Osteoblast (primary cell): ENCODE results near the gene ZNF212. TPM values are rescaled to one million over a fixed set of nuclear protein-coding genes. Genes with fewer than 3 reads are reported as not detected.
A peak's percentile ranks its signal among the peaks of the same experiment; 100 is the strongest.

Experiments used
- DNase-seq: peaks from one replicate; pipeline ENCODE4 v3.0.0; 2011; ENCODE audit warnings: low spot score, mixed read lengths; ENCODE audit not compliant: insufficient read length; ENCODE audit errors: missing footprints
- H2AFZ ChIP-seq: 2 replicates; pipeline ENCODE4 v1.6.0; 2011; ENCODE audit warnings: mild to moderate bottlenecking, low read length
- H3K27ac ChIP-seq: 2 replicates; pipeline ENCODE4 v1.5.1; 2011; ENCODE audit warnings: mild to moderate bottlenecking, low read depth, low read length, moderate library complexity
- H3K27me3 ChIP-seq: 2 replicates; pipeline ENCODE4 v1.6.0; 2012; ENCODE audit warnings: mild to moderate bottlenecking, control low read depth, inconsistent platforms, low read length, moderate library complexity; ENCODE audit not compliant: insufficient read depth
- H3K36me3 ChIP-seq: 2 replicates; pipeline ENCODE4 v1.5.1; 2011; ENCODE audit warnings: mild to moderate bottlenecking, low read length, control low read depth, moderate library complexity; ENCODE audit not compliant: insufficient read depth
- H3K4me1 ChIP-seq: 2 replicates; pipeline ENCODE4 v1.5.1; 2011; ENCODE audit warnings: mild to moderate bottlenecking, low read length, control low read depth, moderate library complexity; ENCODE audit not compliant: insufficient read depth
- H3K4me2 ChIP-seq: 2 replicates; pipeline ENCODE4 v1.6.0; 2011; ENCODE audit warnings: mild to moderate bottlenecking, low read length; ENCODE audit not compliant: insufficient read depth
- H3K4me3 ChIP-seq: fragments of 200-600 bp; sonication (generic); 3 replicates; pipeline ENCODE4 v1.5.1; 2012; ENCODE audit warnings: mild to moderate bottlenecking, low read length, inconsistent platforms; ENCODE audit not compliant: insufficient read depth
- H3K79me2 ChIP-seq: 2 replicates; pipeline ENCODE4 v1.6.0; 2012; ENCODE audit warnings: mild to moderate bottlenecking, low read length, control low read depth, inconsistent platforms; ENCODE audit not compliant: insufficient read depth
- H3K9me3 ChIP-seq: 2 replicates; pipeline ENCODE4 v1.5.1; 2011; ENCODE audit warnings: low read depth, low read length, control low read depth
- H4K20me1 ChIP-seq: 2 replicates; pipeline ENCODE4 v1.6.0; 2012; ENCODE audit warnings: mild to moderate bottlenecking, low read length, control low read depth; ENCODE audit not compliant: insufficient read depth
- total RNA-seq: library from RNA; depleted of rRNA; stranded (reverse); fragments of >200 nt; gene quantifications from 2 replicates; pipeline ENCODE4 v1.2.3, GENCODE V29; 2012
- TF ChIP-seq, protein P1 (sequence below): IDR thresholded peaks from 2 replicates; pipeline ENCODE4 v1.5.1; 2011; ENCODE audit warnings: mild to moderate bottlenecking, low read depth, low read length, moderate library complexity; ENCODE audit errors: extremely low read depth

Gene ZNF212
- total RNA-seq, 1 donor: 9.0 TPM

DNA sequence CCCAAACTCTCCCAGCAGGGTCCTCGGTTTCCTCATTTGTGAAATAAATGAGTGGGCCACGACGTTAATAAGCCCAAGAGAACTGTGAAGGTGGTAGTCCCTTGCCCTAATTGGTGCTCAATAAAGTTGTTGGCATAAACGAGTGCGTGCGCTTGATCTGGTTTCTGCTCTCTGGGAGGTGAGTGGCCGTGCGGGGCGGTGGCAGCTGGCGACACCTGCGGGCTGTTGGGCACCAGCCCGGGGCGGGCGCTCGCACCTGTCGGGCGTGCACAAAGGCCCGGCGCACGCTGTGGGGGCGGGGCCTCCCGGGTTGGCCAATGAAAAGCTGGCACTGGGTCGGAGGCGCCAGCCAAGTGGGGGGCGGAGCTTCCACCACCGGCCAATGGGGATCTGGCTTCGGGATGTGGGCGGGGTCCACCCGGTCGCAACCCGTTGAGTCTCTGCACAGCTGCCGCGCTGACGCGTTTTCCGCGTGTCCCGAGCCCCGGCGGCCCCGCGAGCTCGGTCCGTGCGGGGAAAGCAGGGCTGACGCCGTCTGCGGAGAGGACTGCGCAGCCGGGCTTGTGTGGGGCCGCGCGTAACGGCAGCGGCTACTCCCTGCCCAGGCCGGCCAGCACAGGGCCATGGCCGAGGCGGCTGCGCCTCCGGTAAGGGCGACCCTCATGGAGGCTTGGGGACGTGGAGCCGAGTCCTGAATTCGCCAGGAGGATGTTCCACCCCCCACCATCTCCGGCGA is 45.6 kb downstream of the ZNF212 start:
- Histone ChIP-seq H4K20me1 (peaks cover 15% of the 10 kb centered on the region), H3K27ac (peak overlapping the region; percentile 40), H3K27me3 (no peaks in the 10 kb centered on the region), H3K4me2 (peak overlapping the region; percentile 89), H3K4me1 (peaks cover 13% of the 10 kb centered on the region), H3K4me3 (peak overlapping the region; percentile 85), H2AFZ (peak overlapping the region; percentile 57), H3K79me2 (no peaks in the 10 kb centered on the region), H3K9me3 (no peaks in the 10 kb centered on the region), H3K36me3 (peaks cover 22% of the 10 kb centered on the region)
- peak; percentile 100 for DNase-seq
- TF ChIP-seq, protein P1, sequence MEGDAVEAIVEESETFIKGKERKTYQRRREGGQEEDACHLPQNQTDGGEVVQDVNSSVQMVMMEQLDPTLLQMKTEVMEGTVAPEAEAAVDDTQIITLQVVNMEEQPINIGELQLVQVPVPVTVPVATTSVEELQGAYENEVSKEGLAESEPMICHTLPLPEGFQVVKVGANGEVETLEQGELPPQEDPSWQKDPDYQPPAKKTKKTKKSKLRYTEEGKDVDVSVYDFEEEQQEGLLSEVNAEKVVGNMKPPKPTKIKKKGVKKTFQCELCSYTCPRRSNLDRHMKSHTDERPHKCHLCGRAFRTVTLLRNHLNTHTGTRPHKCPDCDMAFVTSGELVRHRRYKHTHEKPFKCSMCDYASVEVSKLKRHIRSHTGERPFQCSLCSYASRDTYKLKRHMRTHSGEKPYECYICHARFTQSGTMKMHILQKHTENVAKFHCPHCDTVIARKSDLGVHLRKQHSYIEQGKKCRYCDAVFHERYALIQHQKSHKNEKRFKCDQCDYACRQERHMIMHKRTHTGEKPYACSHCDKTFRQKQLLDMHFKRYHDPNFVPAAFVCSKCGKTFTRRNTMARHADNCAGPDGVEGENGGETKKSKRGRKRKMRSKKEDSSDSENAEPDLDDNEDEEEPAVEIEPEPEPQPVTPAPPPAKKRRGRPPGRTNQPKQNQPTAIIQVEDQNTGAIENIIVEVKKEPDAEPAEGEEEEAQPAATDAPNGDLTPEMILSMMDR: no peak

DNA sequence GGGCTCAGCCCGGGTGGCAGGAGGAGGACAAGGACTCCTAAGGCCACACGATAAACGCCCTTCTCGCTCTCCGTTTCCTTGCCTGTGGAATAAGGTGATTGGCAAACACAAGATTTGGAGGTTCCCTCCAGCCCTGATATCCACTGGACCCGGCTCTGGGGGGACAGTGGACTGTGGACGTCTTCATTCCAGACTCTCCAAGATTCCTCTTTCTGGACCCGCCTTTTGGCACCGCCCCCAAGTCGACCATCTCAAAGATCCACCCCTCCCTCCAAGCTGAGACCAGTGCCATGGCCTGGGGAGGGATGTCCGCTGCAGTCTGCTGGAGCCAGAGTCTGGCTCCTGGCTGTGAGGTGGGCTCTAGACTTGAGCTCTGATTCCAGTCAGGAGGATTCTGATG is 46.2 kb downstream of the ZNF212 start:
- Histone ChIP-seq H3K4me2 (peak overlapping the region; percentile 89), H3K27me3 (no peaks in the 10 kb centered on the region), H3K27ac (peak overlapping the region; percentile 40), H4K20me1 (peaks cover 15% of the 10 kb centered on the region), H2AFZ (peak overlapping the region; percentile 57), H3K4me3 (peak overlapping the region; percentile 85), H3K79me2 (no peaks in the 10 kb centered on the region), H3K4me1 (peaks cover 13% of the 10 kb centered on the region), H3K36me3 (peaks cover 19% of the 10 kb centered on the region), H3K9me3 (no peaks in the 10 kb centered on the region)
- peak; percentile 96 for DNase-seq
- TF ChIP-seq, protein P1: no peak

DNA sequence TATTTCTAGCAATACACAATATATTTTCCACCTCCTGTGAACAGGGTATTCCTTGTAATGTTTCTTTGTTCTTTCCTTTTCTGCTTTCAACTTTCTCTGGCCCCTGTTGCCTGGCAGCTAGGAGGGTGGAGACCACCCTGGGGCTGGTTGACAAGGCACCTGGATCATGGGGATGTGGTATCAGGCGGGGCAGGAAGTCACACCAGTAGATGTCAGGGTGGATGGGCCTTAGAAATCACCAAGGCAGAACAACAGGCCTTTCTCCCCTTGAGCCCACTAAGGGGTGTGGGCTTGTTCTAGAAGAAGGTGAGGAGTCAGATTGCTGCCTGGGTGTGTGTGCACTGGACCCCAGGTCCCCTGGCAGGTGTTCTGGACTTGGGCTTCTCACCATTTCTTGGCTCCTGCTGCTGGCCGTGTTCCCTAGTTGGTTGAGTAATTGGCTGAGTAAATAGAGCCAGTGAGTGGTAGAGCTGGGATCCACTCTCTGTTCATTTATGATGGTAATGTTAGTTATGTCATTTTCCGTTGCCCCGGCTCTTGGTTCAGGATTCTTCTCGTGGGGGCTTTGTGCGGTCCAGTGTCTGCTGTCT is 47.5 kb downstream of the ZNF212 start:
- Histone ChIP-seq H4K20me1 (peaks cover 15% of the 10 kb centered on the region), H3K27me3 (no peaks in the 10 kb centered on the region), H3K27ac (no peak overlapping the region), H3K4me3 (no peak overlapping the region), H3K4me2 (no peak overlapping the region), H2AFZ (no peak overlapping the region), H3K4me1 (peaks cover 13% of the 10 kb centered on the region), H3K9me3 (no peaks in the 10 kb centered on the region), H3K79me2 (no peaks in the 10 kb centered on the region), H3K36me3 (peaks cover 16% of the 10 kb centered on the region)
- TF ChIP-seq, protein P1: no peak
- DNase-seq: peak; percentile 79

DNA sequence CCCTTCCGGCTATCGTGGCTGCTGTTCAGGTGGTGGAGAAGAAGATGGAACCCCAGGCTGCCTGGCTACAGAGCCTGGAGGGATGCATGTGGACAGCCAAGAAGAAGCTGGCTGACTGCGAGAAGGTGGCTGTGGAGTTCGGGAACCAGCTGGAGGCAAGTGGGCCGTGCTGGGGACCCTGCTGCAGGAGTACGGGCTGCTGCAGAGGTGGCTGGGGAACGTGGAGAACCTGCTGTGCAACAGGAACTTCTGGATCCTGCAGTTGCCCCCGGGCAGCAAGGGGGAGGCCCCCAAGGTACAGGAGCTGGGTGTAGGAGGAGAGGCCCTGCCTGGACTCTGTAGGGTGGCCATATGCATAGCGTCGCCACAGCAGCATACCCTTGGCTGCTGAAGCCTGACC is 48.2 kb downstream of the ZNF212 start:
- no peak overlapping the region for H3K27ac ChIP-seq
- H3K36me3 ChIP-seq: peaks cover 21% of the 10 kb centered on the region
- H3K9me3 ChIP-seq: no peaks in the 10 kb centered on the region
- TF ChIP-seq, protein P1: no peak
- no peak overlapping the region for H3K4me2 ChIP-seq
- peak; percentile 39 for DNase-seq
- H3K4me1 ChIP-seq: peaks cover 13% of the 10 kb centered on the region
- no peaks in the 10 kb centered on the region for H3K27me3 ChIP-seq
- H3K4me3 ChIP-seq: no peak overlapping the region
- H3K79me2 ChIP-seq: no peaks in the 10 kb centered on the region
- H4K20me1 ChIP-seq: peaks cover 15% of the 10 kb centered on the region
- H2AFZ ChIP-seq: no peak overlapping the region
